AG09319 (cell line): Measurements from ENCODE around the gene DAPK3.
"Not testable (repeated sequence)": the region's sequence is repeated elsewhere in the genome, so short reads cannot be mapped to it uniquely, and the experiment has no call there.

Source experiments
- DNase-seq: peaks from one replicate; pipeline ENCODE4 v3.0.0-alpha.2; 2010; ENCODE audit warnings: low read depth; ENCODE audit errors: extremely low read depth
- CTCF ChIP-seq: IDR thresholded peaks from 2 replicates; pipeline ENCODE4 v1.5.1; 2011; ENCODE audit warnings: low read depth, mild to moderate bottlenecking, inconsistent platforms, low read length, moderate library complexity

The DAPK3 gene

GRCh38 chr19:4015705-4016402 lies 45.0 kb upstream of the DAPK3 start:
- no peak for DNase-seq
- TF ChIP-seq CTCF = no peak

- TF ChIP-seq CTCF = no peak
- DNase-seq = no peak
Measured at GRCh38 chr19:4014541-4015491, 43.9 kb upstream of the DAPK3 start.

GRCh38 chr19:4013886-4014540 lies 43.1 kb upstream of the DAPK3 start:
- TF ChIP-seq CTCF = no peak
- no peak for DNase-seq

DNA sequence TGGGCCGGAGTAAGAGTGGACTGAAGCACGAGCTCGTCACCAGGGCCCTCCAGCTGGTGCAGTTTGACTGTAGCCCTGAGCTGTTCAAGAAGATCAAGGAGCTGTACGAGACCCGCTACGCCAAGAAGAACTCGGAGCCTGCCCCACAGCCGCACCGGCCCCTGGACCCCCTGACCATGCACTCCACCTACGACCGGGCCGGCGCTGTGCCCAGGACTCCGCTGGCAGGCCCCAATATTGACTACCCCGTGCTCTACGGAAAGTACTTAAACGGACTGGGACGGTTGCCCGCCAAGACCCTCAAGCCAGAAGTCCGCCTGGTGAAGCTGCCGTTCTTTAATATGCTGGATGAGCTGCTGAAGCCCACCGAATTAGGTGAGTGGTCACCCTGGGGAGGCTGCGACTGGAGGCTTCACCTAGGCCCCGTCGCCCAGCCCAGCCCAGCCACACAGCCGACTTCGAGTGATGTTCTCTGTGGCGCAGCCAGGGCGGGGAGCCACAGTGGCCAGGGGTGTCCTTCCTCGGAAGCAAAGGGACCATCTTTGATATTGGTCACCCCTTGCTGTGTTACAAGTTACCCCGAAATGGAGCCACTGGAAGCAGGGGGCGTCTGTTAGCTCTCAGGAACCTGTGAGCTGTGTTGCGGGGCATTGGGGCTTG lies 42.2 kb upstream of the DAPK3 start:
- TF ChIP-seq CTCF = no peak
- no peak for DNase-seq

GRCh38 chr19:4012092-4012974 lies 41.4 kb upstream of the DAPK3 start:
- no peak for DNase-seq
- no peak for TF ChIP-seq CTCF

DNA sequence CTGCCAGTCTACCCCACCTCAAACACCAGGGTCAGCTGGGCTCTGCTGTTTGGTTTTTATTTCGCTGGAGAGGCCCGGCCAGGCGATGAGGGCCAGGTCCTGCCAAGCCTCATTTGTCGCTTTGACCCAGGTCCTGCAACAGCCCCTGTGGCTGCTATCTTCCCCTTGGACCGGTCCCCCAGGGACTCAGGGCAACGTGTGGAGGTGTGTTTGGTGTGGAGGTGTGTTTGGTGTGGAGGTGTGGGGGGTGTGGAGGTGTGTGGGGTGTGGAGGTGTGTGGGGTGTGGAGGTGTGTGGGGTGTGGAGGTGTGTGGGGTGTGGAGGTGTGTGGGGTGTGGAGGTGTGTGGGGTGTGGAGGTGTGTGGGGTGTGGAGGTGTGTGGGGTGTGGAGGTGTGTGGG lies 40.5 kb upstream of the DAPK3 start:
- DNase-seq = not testable (repeated sequence)

DNA sequence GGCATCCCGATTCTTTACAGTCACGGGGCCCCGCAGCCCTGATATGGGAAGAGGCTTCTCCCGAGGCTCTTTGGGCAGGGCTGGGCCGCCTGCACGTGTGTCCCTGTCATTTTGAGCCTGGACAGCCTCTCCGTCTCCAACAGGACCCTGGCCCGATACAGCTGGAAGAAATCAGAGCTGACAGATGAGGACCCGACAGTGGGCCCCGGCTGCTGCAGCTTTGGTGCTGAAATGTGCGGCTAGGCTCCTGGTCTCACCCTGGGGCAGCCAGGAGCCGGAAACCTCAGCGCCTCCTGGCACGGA lies 39.9 kb upstream of the DAPK3 start:
- no peak for TF ChIP-seq CTCF

More for the DNA sequence above, 39.9 kb upstream of the DAPK3 start:
- DNase-seq = no peak
